MM.1S (cell line): Measurements from ENCODE around the gene MCM9.
"Not testable (repeated sequence)": the region's sequence is repeated elsewhere in the genome, so short reads cannot be mapped to it uniquely, and the experiment has no call there.

Experiments
- DNase-seq: peaks from one replicate; pipeline ENCODE4 v3.0.0-alpha.2; 2015
- H2AFZ ChIP-seq: fragments of 300-600 bp; sonication (generic); 2 replicates; pipeline ENCODE4 v1.6.0; 2016; ENCODE audit warnings: antibody characterized with exemption, low read length
- H3F3A ChIP-seq: fragments of 300-600 bp; sonication (generic); 2 replicates; pipeline ENCODE4 v1.6.1; 2016; ENCODE audit warnings: mild to moderate bottlenecking, antibody characterized with exemption, low read length, moderate library complexity, mixed read lengths; ENCODE audit not compliant: insufficient read depth
- H3K27ac ChIP-seq: fragments of 300-600 bp; sonication (generic); 2 replicates; pipeline ENCODE4 v1.5.1; 2016; ENCODE audit warnings: mild to moderate bottlenecking, low read length
- H3K27me3 ChIP-seq: fragments of 300-600 bp; sonication (generic); replicated peaks from 2 replicates; pipeline ENCODE4 v1.6.0; 2016; ENCODE audit warnings: low read length; ENCODE audit not compliant: insufficient read depth
- H3K36me3 ChIP-seq: fragments of 300-600 bp; sonication (generic); replicated peaks from 2 replicates; pipeline ENCODE4 v1.6.1; 2016; ENCODE audit warnings: mild to moderate bottlenecking, low read length, mixed read lengths; ENCODE audit not compliant: insufficient read depth
- H3K4me1 ChIP-seq: fragments of 300-600 bp; sonication (generic); 2 replicates; pipeline ENCODE4 v1.6.1; 2016; ENCODE audit warnings: low read length, mixed read lengths
- H3K4me2 ChIP-seq: fragments of 300-600 bp; sonication (generic); 2 replicates; pipeline ENCODE4 v1.6.0; 2016; ENCODE audit warnings: low read depth, low read length
- H3K4me3 ChIP-seq: fragments of 300-600 bp; sonication (generic); 2 replicates; pipeline ENCODE4 v1.5.1; 2016; ENCODE audit warnings: low read length, mixed read lengths
- H3K79me2 ChIP-seq: fragments of 300-600 bp; sonication (generic); 2 replicates; pipeline ENCODE4 v1.6.1; 2016; ENCODE audit warnings: mixed run types, low read length, mixed read lengths
- H3K9ac ChIP-seq: fragments of 300-600 bp; sonication (generic); 2 replicates; pipeline ENCODE4 v1.6.1; 2016; ENCODE audit warnings: low read length, mixed read lengths
- H3K9me2 ChIP-seq: fragments of 300-600 bp; sonication (generic); replicated peaks from 2 replicates; pipeline ENCODE4 v1.6.1; 2016; ENCODE audit warnings: mild to moderate bottlenecking, low read length, mixed read lengths; ENCODE audit not compliant: insufficient read depth
- H3K9me3 ChIP-seq: fragments of 300-600 bp; sonication (generic); replicated peaks from 2 replicates; pipeline ENCODE4 v1.6.1; 2016; ENCODE audit warnings: mild to moderate bottlenecking, low read length, mixed read lengths; ENCODE audit not compliant: insufficient read depth
- H4K20me1 ChIP-seq: fragments of 300-600 bp; sonication (generic); 2 replicates; pipeline ENCODE4 v1.6.1; 2016; ENCODE audit warnings: mild to moderate bottlenecking, low read length, moderate library complexity, mixed read lengths; ENCODE audit not compliant: insufficient read depth
- EZH2 ChIP-seq: fragments of 300-600 bp; sonication (generic); optimal IDR thresholded peaks from 2 replicates; pipeline ENCODE3; 2017; ENCODE audit warnings: low read depth, mild to moderate bottlenecking, antibody characterized with exemption, low read length, mixed read lengths
- EZH2phosphoT487 ChIP-seq: fragments of 300-600 bp; sonication (generic); IDR thresholded peaks from 2 replicates; pipeline ENCODE4 v1.6.1; 2018; ENCODE audit warnings: antibody characterized with exemption, low read length
- TF ChIP-seq, protein P1 (sequence below): fragments of 300-600 bp; sonication (generic); IDR thresholded peaks from 2 replicates; pipeline ENCODE4 v1.5.1; 2016; ENCODE audit warnings: antibody characterized with exemption, low read length, mixed read lengths

The MCM9 gene

DNA sequence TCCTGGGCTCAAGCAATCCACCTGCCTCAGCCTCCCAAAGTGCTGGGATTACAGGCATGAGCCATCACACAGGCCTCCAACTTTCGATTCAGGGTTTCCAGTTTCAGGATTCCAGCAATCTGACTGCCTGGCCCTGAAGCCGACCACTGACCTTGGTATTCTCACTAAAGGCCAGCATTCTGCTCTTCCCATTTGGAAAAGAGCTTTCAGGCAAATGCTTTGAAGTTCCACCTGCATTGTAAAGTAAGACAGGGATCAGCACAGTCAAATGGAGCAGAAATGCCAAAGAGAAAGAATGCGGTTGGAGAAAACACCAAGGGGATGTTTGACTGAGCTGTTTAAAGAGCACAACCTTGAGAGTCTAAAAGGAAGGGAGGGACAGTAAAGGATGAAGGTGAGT, 166.5 kb downstream of the MCM9 start:
- Histone ChIP-seq H3K9me3 (no peaks in the 10 kb centered on the region), H2AFZ (peak overlapping the region; percentile 17; the same call in 1 of the 2 replicates), H3K9ac (peak overlapping the region; percentile 21; the same call in 1 of the 2 replicates), H3K79me2 (no peaks in the 10 kb centered on the region), H3F3A (peaks cover 16% of the 10 kb centered on the region), H3K27ac (peak overlapping the region; percentile 78), H3K4me1 (peaks cover 19% of the 10 kb centered on the region), H3K4me3 (0 out of 2 replicates have a peak overlapping the region, but pooled peaks have one; percentile 16), H4K20me1 (no peaks in the 10 kb centered on the region), H3K27me3 (no peaks in the 10 kb centered on the region), H3K9me2 (no peaks in the 10 kb centered on the region), H3K4me2 (peak overlapping the region; percentile 62), H3K36me3 (no peaks in the 10 kb centered on the region)
- DNase-seq = no peak
- no peak for TF ChIP-seq EZH2phosphoT487
- no peak for TF ChIP-seq EZH2
- TF ChIP-seq, protein P1, sequence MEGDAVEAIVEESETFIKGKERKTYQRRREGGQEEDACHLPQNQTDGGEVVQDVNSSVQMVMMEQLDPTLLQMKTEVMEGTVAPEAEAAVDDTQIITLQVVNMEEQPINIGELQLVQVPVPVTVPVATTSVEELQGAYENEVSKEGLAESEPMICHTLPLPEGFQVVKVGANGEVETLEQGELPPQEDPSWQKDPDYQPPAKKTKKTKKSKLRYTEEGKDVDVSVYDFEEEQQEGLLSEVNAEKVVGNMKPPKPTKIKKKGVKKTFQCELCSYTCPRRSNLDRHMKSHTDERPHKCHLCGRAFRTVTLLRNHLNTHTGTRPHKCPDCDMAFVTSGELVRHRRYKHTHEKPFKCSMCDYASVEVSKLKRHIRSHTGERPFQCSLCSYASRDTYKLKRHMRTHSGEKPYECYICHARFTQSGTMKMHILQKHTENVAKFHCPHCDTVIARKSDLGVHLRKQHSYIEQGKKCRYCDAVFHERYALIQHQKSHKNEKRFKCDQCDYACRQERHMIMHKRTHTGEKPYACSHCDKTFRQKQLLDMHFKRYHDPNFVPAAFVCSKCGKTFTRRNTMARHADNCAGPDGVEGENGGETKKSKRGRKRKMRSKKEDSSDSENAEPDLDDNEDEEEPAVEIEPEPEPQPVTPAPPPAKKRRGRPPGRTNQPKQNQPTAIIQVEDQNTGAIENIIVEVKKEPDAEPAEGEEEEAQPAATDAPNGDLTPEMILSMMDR = no peak

DNA sequence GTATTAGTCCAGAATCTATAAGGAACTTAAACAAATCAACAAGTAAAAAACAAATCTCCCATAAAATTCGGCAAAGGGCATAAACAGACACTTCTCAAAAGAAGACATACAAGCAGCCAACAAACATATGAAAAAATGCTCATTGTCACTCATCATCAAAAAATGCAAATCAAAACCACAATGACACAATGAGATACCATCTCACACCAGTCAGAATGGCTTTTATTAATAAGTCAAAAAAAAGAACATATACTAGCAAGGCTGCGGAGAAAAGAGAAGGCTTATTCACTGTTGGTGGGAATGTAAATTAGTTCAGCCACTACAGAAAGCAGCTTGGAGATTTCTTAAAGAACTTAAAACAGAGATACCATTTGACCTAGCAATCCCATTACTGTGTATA, 169.6 kb downstream of the MCM9 start:
- H3K27me3 ChIP-seq, H3K27ac ChIP-seq, H3K9ac ChIP-seq, H3K4me3 ChIP-seq, H2AFZ ChIP-seq, H3K4me2 ChIP-seq, H3K9me3 ChIP-seq, H3K9me2 ChIP-seq, H4K20me1 ChIP-seq, DNase-seq, H3K36me3 ChIP-seq, H3K79me2 ChIP-seq: not testable (repeated sequence)
- Histone ChIP-seq H3K4me1 (peaks cover 19% of the 10 kb centered on the region), H3F3A (peaks cover 16% of the 10 kb centered on the region)

DNA sequence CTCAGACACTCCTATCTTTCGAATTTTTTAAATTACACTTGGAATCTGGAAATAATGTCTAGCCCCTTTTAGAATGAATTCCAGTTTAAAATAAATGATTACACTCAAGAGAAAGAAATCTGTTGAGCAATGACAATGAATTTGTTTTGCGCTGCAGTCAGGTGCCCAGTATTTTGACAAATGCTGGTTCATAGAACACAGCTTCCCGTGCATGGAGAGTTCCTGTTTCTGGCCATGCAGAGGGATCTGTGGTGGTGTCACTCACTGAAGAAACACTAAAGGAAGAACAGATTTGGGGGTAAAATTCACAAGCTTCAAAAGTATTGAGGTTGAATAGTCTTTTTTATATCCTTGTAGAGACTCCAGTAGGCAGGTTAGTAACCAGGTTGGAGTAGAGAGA, 170.2 kb downstream of the MCM9 start:
- H3K4me2 ChIP-seq = no peak overlapping the region
- H3K9me2 ChIP-seq = no peaks in the 10 kb centered on the region
- H3K27me3 ChIP-seq = no peaks in the 10 kb centered on the region
- H3K27ac ChIP-seq = no peak overlapping the region
- no peaks in the 10 kb centered on the region for H4K20me1 ChIP-seq
- H3K4me3 ChIP-seq = no peak overlapping the region
- H3K9me3 ChIP-seq = no peaks in the 10 kb centered on the region
- H3K4me1 ChIP-seq = peaks cover 19% of the 10 kb centered on the region
- H3K79me2 ChIP-seq = no peaks in the 10 kb centered on the region
- H3K9ac ChIP-seq = no peak overlapping the region
- DNase-seq = no peak
- TF ChIP-seq EZH2 (no peak), EZH2phosphoT487 (no peak)
- H2AFZ ChIP-seq = no peak overlapping the region
- peaks cover 16% of the 10 kb centered on the region for H3F3A ChIP-seq
- H3K36me3 ChIP-seq = no peaks in the 10 kb centered on the region
